Measurements from ENCODE around the gene CEPT1.

- TF ChIP-seq CTCF (IDR thresholded peaks at IDR 0.05; ENCODE audit: poor library complexity) (no peak), EZH2phosphoT487 (IDR thresholded peaks at IDR 0.05; ENCODE audit: low read depth, severe bottlenecking, unreplicated experiment) (no peak), EZH2 (IDR thresholded peaks at IDR 0.05; ENCODE audit: borderline replicate concordance) (no peak)
Measured at GRCh38 chr1:111162488-111162880, 22.5 kb downstream of the CEPT1 start.

Data from hepatocyte (in vitro differentiated cells).